ENCODE measurements around the gene FAM186B.

FAM186B gene

GRCh38 chr12:49558526-49558925 is 46.9 kb downstream of the FAM186B start:
- no peaks in the 10 kb centered on the region for H3K27me3 ChIP-seq (replicated peaks in 2 of 5; ENCODE audit: control insufficient read depth in 4 of 5, insufficient read depth in 5 of 5, low read length in 4 of 5)
- peaks cover 14 to 78% (median 59%) of the 10 kb centered on the region in 4 experiments for H3K36me3 ChIP-seq (ENCODE audit: control insufficient read depth in 4 of 4, insufficient read depth in 4 of 4, low read length in 3 of 4)
- DNase-seq, result no peak
- 96% methylated on average over 11 of the region's 13 CpGs for WGBS (ENCODE audit: insufficient coverage)
- H3K4me1 ChIP-seq (ENCODE audit: control extremely low read depth in 1 of 4, control insufficient read depth in 4 of 4, insufficient read depth in 4 of 4, low read length in 3 of 4), result no peaks in the 10 kb centered on the region
- no peak overlapping the region for H3K27ac ChIP-seq (ENCODE audit: insufficient read depth in 1 of 2, low read depth in 1 of 2, low read length in 2 of 2, poor library complexity in 1 of 2, severe bottlenecking in 2 of 2)
- ChIA-PET POLR2A (interaction anchor here (0.7 kb wide), 1 partner anchor 19 kb away, joined by 4 read pairs; no protein-coding TSS in a partner anchor), CTCF (interaction anchor here (1.2 to 19.6 kb wide), 2 partner anchors 21 to 30 kb away, joined by 3 to 223 read pairs; no protein-coding TSS in a partner anchor)
- H3K4me3 ChIP-seq (ENCODE audit: control insufficient read depth in 1 of 7, extremely low read depth in 1 of 7, insufficient read depth in 4 of 7, low read depth in 2 of 7, low read length in 6 of 7), result no peak overlapping the region
- no peaks in the 10 kb centered on the region for H3K9me3 ChIP-seq (ENCODE audit: control extremely low read depth in 1 of 5, control insufficient read depth in 4 of 5, insufficient read depth in 2 of 5, low read depth in 1 of 5, low read length in 4 of 5)

GRCh38 chr12:49557917-49558215 is 47.6 kb downstream of the FAM186B start:
- Histone ChIP-seq H3K4me1 (ENCODE audit: control extremely low read depth in 1 of 4, control insufficient read depth in 4 of 4, insufficient read depth in 4 of 4, low read length in 3 of 4) (no peaks in the 10 kb centered on the region), H3K36me3 (ENCODE audit: control insufficient read depth in 4 of 4, insufficient read depth in 4 of 4, low read length in 3 of 4) (peaks cover 11 to 71% (median 53%) of the 10 kb centered on the region in 4 experiments), H3K27me3 (replicated peaks in 2 of 5; ENCODE audit: control insufficient read depth in 4 of 5, insufficient read depth in 5 of 5, low read length in 4 of 5) (no peaks in the 10 kb centered on the region), H3K27ac (ENCODE audit: insufficient read depth in 1 of 2, low read depth in 1 of 2, low read length in 2 of 2, poor library complexity in 1 of 2, severe bottlenecking in 2 of 2) (no peak overlapping the region), H3K9me3 (ENCODE audit: control extremely low read depth in 1 of 5, control insufficient read depth in 4 of 5, insufficient read depth in 2 of 5, low read depth in 1 of 5, low read length in 4 of 5) (no peaks in the 10 kb centered on the region), H3K4me3 (ENCODE audit: control insufficient read depth in 1 of 7, extremely low read depth in 1 of 7, insufficient read depth in 4 of 7, low read depth in 2 of 7, low read length in 6 of 7) (no peak overlapping the region)
- ChIA-PET CTCF (interaction anchor here (9.7 to 19.6 kb wide), 2 partner anchors 6 to 22 kb away, joined by 107 to 223 read pairs; partner anchors contain the start of gene MCRS1), POLR2A (interaction anchor here (0.7 kb wide), 1 partner anchor 18 kb away, joined by 4 read pairs; no protein-coding TSS in a partner anchor)
- DNase-seq, result no peak
- WGBS (ENCODE audit: insufficient coverage), result 94% methylated on average over 4 of the region's 7 CpGs

- ChIA-PET CTCF (interaction anchor here (1.1 to 19.6 kb wide), 3 partner anchors 6 to 64 kb away, joined by 3 to 223 read pairs (median 107); partner anchors contain the start of gene MCRS1), POLR2A (no interaction called here)
- Histone ChIP-seq H3K9me3 (ENCODE audit: control extremely low read depth in 1 of 5, control insufficient read depth in 4 of 5, insufficient read depth in 2 of 5, low read depth in 1 of 5, low read length in 4 of 5) (no peaks in the 10 kb centered on the region), H3K27me3 (replicated peaks in 2 of 5; ENCODE audit: control insufficient read depth in 4 of 5, insufficient read depth in 5 of 5, low read length in 4 of 5) (no peaks in the 10 kb centered on the region), H3K4me1 (ENCODE audit: control extremely low read depth in 1 of 4, control insufficient read depth in 4 of 4, insufficient read depth in 4 of 4, low read length in 3 of 4) (peaks cover 0 to 3% (median 2%) of the 10 kb centered on the region in 4 experiments), H3K27ac (ENCODE audit: insufficient read depth in 1 of 2, low read depth in 1 of 2, low read length in 2 of 2, poor library complexity in 1 of 2, severe bottlenecking in 2 of 2) (no peak overlapping the region), H3K36me3 (ENCODE audit: control insufficient read depth in 4 of 4, insufficient read depth in 4 of 4, low read length in 3 of 4) (peaks cover 11 to 66% (median 49%) of the 10 kb centered on the region in 4 experiments), H3K4me3 (ENCODE audit: control insufficient read depth in 1 of 7, extremely low read depth in 1 of 7, insufficient read depth in 4 of 7, low read depth in 2 of 7, low read length in 6 of 7) (no peak overlapping the region)
- no peak for DNase-seq
- WGBS (ENCODE audit: insufficient coverage), result 96% methylated on average over 7 of the region's 18 CpGs
These were observed 48.1 kb downstream of the FAM186B start for GRCh38 chr12:49557187-49557916.

DNA sequence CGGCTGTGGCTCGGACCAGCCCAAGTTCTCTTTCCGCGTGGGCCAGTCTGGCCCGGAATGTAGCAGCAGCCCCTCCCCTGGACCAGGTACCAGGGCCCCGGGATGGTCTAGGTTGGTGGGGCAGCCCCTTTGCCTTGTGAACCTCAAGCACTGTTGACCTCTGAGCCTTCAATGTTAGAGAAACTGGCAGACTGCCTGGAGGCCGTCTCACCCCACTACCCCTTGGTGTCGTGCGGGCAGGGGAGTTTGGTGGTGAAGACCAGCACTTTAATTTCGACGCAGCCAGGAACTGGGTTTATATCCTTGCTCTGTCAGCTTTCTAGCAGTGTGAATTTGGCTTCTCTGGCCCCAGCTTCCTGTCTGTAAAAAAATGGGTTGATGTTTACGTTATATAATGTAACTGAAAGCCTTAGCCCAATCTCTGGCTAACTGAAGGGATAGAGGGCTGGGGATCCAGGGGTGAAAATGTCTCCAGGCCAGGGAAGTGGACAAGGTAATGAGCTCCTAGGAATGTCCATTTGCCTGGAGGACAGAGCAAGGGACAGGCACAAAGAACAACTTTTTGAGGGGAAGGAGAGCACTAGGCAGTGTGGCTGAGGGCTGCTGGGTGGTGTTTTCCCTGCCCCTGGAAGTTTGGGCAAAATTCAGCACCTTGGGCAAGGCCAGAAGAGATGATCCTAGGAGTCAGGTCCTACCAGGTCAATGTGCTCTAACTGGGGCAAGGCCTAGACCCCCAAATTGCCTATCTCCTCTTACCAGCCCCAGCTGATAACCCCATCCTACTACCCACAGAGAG is 48.9 kb downstream of the FAM186B start:
- no peaks in the 10 kb centered on the region for H3K27me3 ChIP-seq (replicated peaks in 2 of 5; ENCODE audit: control insufficient read depth in 4 of 5, insufficient read depth in 5 of 5, low read length in 4 of 5)
- peaks cover 0 to 6% (median 4%) of the 10 kb centered on the region in 4 experiments for H3K4me1 ChIP-seq (ENCODE audit: control extremely low read depth in 1 of 4, control insufficient read depth in 4 of 4, insufficient read depth in 4 of 4, low read length in 3 of 4)
- DNase-seq, result no peak
- H3K27ac ChIP-seq (ENCODE audit: insufficient read depth in 1 of 2, low read depth in 1 of 2, low read length in 2 of 2, poor library complexity in 1 of 2, severe bottlenecking in 2 of 2), result no peak overlapping the region
- ChIA-PET CTCF (interaction anchor here (1.1 to 19.6 kb wide), 3 partner anchors 7 to 65 kb away, joined by 3 to 223 read pairs (median 107); partner anchors contain the start of gene MCRS1), POLR2A (no interaction called here)
- H3K36me3 ChIP-seq (ENCODE audit: control insufficient read depth in 4 of 4, insufficient read depth in 4 of 4, low read length in 3 of 4), result peaks cover 8 to 58% (median 45%) of the 10 kb centered on the region in 4 experiments
- 81% methylated on average over 12 of the region's 12 CpGs for WGBS (ENCODE audit: insufficient coverage)
- no peaks in the 10 kb centered on the region for H3K9me3 ChIP-seq (ENCODE audit: control extremely low read depth in 1 of 5, control insufficient read depth in 4 of 5, insufficient read depth in 2 of 5, low read depth in 1 of 5, low read length in 4 of 5)
- H3K4me3 ChIP-seq (ENCODE audit: control insufficient read depth in 1 of 7, extremely low read depth in 1 of 7, insufficient read depth in 4 of 7, low read depth in 2 of 7, low read length in 6 of 7), result no peak overlapping the region

- ChIA-PET CTCF (interaction anchor here (9.7 to 19.6 kb wide), 2 partner anchors 8 to 24 kb away, joined by 107 to 223 read pairs; partner anchors contain the start of gene MCRS1), POLR2A (no interaction called here)
- WGBS (ENCODE audit: insufficient coverage), result 97% methylated on average over 15 of the region's 18 CpGs
- no peaks in the 10 kb centered on the region for H3K27me3 ChIP-seq (replicated peaks in 2 of 5; ENCODE audit: control insufficient read depth in 4 of 5, insufficient read depth in 5 of 5, low read length in 4 of 5)
- H3K27ac ChIP-seq (ENCODE audit: insufficient read depth in 1 of 2, low read depth in 1 of 2, low read length in 2 of 2, poor library complexity in 1 of 2, severe bottlenecking in 2 of 2), result no peak overlapping the region
- H3K36me3 ChIP-seq (ENCODE audit: control insufficient read depth in 4 of 4, insufficient read depth in 4 of 4, low read length in 3 of 4), result peaks cover 6 to 52% (median 39%) of the 10 kb centered on the region in 4 experiments
- peaks cover 0 to 6% (median 4%) of the 10 kb centered on the region in 4 experiments for H3K4me1 ChIP-seq (ENCODE audit: control extremely low read depth in 1 of 4, control insufficient read depth in 4 of 4, insufficient read depth in 4 of 4, low read length in 3 of 4)
- no peak for DNase-seq
- no peaks in the 10 kb centered on the region for H3K9me3 ChIP-seq (ENCODE audit: control extremely low read depth in 1 of 5, control insufficient read depth in 4 of 5, insufficient read depth in 2 of 5, low read depth in 1 of 5, low read length in 4 of 5)
- H3K4me3 ChIP-seq (ENCODE audit: control insufficient read depth in 1 of 7, extremely low read depth in 1 of 7, insufficient read depth in 4 of 7, low read depth in 2 of 7, low read length in 6 of 7), result no peak overlapping the region
These were observed 49.6 kb downstream of the FAM186B start for GRCh38 chr12:49555631-49556390.

- no peak overlapping the region for H3K27ac ChIP-seq (ENCODE audit: insufficient read depth in 1 of 2, low read depth in 1 of 2, low read length in 2 of 2, poor library complexity in 1 of 2, severe bottlenecking in 2 of 2)
- H3K4me1 ChIP-seq (ENCODE audit: control extremely low read depth in 1 of 4, control insufficient read depth in 4 of 4, insufficient read depth in 4 of 4, low read length in 3 of 4), result peaks cover 0 to 12% (median 7%) of the 10 kb centered on the region in 4 experiments
- H3K27me3 ChIP-seq (replicated peaks in 2 of 5; ENCODE audit: control insufficient read depth in 4 of 5, insufficient read depth in 5 of 5, low read length in 4 of 5), result peaks cover 0 to 5% (median 0%) of the 10 kb centered on the region in 5 experiments
- ChIA-PET CTCF (interaction anchor here (0.6 to 19.6 kb wide), 20 partner anchors 9 to 496 kb away, joined by 3 to 223 read pairs (median 4); partner anchors contain the start of genes FAM186B, MCRS1, PRPF40B and TROAP), POLR2A (interaction anchor here (0.5 to 0.6 kb wide), 2 partner anchors 8 to 381 kb away, joined by 3 read pairs; no protein-coding TSS in a partner anchor)
- H3K4me3 ChIP-seq (ENCODE audit: control insufficient read depth in 1 of 7, extremely low read depth in 1 of 7, insufficient read depth in 4 of 7, low read depth in 2 of 7, low read length in 6 of 7), result no peak overlapping the region
- peaks cover 4 to 37% (median 24%) of the 10 kb centered on the region in 4 experiments for H3K36me3 ChIP-seq (ENCODE audit: control insufficient read depth in 4 of 4, insufficient read depth in 4 of 4, low read length in 3 of 4)
- 97% methylated on average over 10 of the region's 15 CpGs for WGBS (ENCODE audit: insufficient coverage)
- no peaks in the 10 kb centered on the region for H3K9me3 ChIP-seq (ENCODE audit: control extremely low read depth in 1 of 5, control insufficient read depth in 4 of 5, insufficient read depth in 2 of 5, low read depth in 1 of 5, low read length in 4 of 5)
- no peak for DNase-seq
These were observed 51.2 kb downstream of the FAM186B start for GRCh38 chr12:49554266-49554665.

Measured in common myeloid progenitor, CD34-positive (primary cell).